ENCODE results near the gene ZBED2. TPM values are rescaled to one million over a fixed set of nuclear protein-coding genes. Genes with fewer than 3 reads are reported as not detected.

Gene ZBED2
- total RNA-seq, 3 donors from 2014 or later = not detected

GRCh38 chr3:111581403-111582119 is 13.6 kb downstream of the ZBED2 start:
- no peaks in the 10 kb centered on the region for H3K9me3 ChIP-seq
- no peaks in the 10 kb centered on the region for H3K4me1 ChIP-seq (ENCODE audit: low read depth)
- DNase-seq (no peak), ATAC-seq (no peak)
- TF ChIP-seq CTCF (IDR thresholded peaks at IDR 0.05) = no peak
- H3K4me3 ChIP-seq = no peak overlapping the region
- intact Hi-C loops (cut with DNase I, micrococcal nuclease) = no loop called here
- H3K36me3 ChIP-seq (ENCODE audit: low read depth) = no peaks in the 10 kb centered on the region

GRCh38 chr3:111579495-111579894 is 15.7 kb downstream of the ZBED2 start:
- Histone ChIP-seq H3K4me1 (ENCODE audit: low read depth) (no peaks in the 10 kb centered on the region), H3K36me3 (ENCODE audit: low read depth) (no peaks in the 10 kb centered on the region), H3K9me3 (no peaks in the 10 kb centered on the region), H3K4me3 (no peak overlapping the region)
- TF ChIP-seq CTCF (IDR thresholded peaks at IDR 0.05) = no peak
- no peak for ATAC-seq
- intact Hi-C loops (cut with DNase I, micrococcal nuclease) = no loop called here
- no peak for DNase-seq

GRCh38 chr3:111578867-111579266 is 16.3 kb downstream of the ZBED2 start:
- no peaks in the 10 kb centered on the region for H3K9me3 ChIP-seq
- H3K4me3 ChIP-seq = no peak overlapping the region
- intact Hi-C loops (cut with DNase I, micrococcal nuclease) = no loop called here
- TF ChIP-seq CTCF (IDR thresholded peaks at IDR 0.05) = no peak
- no peaks in the 10 kb centered on the region for H3K36me3 ChIP-seq (ENCODE audit: low read depth)
- ATAC-seq (no peak), DNase-seq (no peak)
- no peaks in the 10 kb centered on the region for H3K4me1 ChIP-seq (ENCODE audit: low read depth)

GRCh38 chr3:111577798-111578685 is 17.1 kb downstream of the ZBED2 start:
- ATAC-seq (peak; percentile 59), DNase-seq (peak in 1 of 3 donors; percentile 15)
- H3K9me3 ChIP-seq = no peaks in the 10 kb centered on the region
- H3K4me3 ChIP-seq = no peak overlapping the region
- TF ChIP-seq CTCF (IDR thresholded peaks at IDR 0.05) = no peak
- intact Hi-C loops (cut with DNase I, micrococcal nuclease) = no loop called here
- H3K4me1 ChIP-seq (ENCODE audit: low read depth) = no peaks in the 10 kb centered on the region
- H3K36me3 ChIP-seq (ENCODE audit: low read depth) = no peaks in the 10 kb centered on the region

- no peak for TF ChIP-seq CTCF (IDR thresholded peaks at IDR 0.05)
- intact Hi-C loops (cut with DNase I, micrococcal nuclease) = no loop called here
Observed at GRCh38 chr3:111577113-111577512, 18.0 kb downstream of the ZBED2 start.

More at GRCh38 chr3:111577113-111577512, 18.0 kb downstream of the ZBED2 start:
- Histone ChIP-seq H3K36me3 (ENCODE audit: low read depth) (no peaks in the 10 kb centered on the region), H3K9me3 (no peaks in the 10 kb centered on the region), H3K4me1 (ENCODE audit: low read depth) (no peaks in the 10 kb centered on the region), H3K4me3 (no peak overlapping the region)
- no peak for DNase-seq
- ATAC-seq = no peak

Data from mucosa of descending colon (tissue), 3 donors.